ENCODE data around the gene ANKRD60. TPM values are rescaled to one million over a fixed set of nuclear protein-coding genes. Genes with fewer than 3 reads are reported as not detected.

Gene ANKRD60
- total RNA-seq, 1 experiment from 2014 or later = not detected

DNA sequence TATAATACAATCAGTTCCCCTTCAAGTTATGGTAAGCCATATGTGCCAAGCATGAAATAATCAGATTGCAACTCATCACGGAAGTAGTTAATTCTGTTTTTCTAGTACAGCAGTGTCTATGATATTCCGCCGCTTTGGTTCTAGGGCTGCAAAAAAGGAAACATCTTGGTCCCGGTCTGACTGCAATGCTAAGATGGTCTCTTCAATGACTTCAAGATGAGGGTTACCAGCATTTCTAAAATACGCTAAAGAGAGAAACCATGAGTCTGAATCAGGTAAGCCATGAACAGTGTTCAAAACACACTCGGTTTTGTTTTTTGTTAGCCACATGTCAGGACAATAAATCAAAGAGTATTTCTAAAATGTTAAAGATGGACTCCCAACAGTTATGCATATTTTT is 3.2 kb upstream of the ANKRD60 start:
- no CpG with 5 or more reads among the region's 6 CpGs for WGBS (ENCODE audit: extremely low coverage, insufficient read length, low lambda C conversion rate)

More for the DNA sequence above, 3.2 kb upstream of the ANKRD60 start:
- Histone ChIP-seq H3K79me1 (ENCODE audit: insufficient read depth, low read depth, low read length, poor library complexity, severe bottlenecking) (no peaks in the 10 kb centered on the region), H3K23me2 (ENCODE audit: insufficient read length, low read depth, low read length, poor library complexity, severe bottlenecking) (peaks cover 15% of the 10 kb centered on the region), H3K79me2 (ENCODE audit: insufficient read depth, low read length) (no peaks in the 10 kb centered on the region), H3K4me2 (ENCODE audit: insufficient read depth, insufficient read length, low read length) (no peak overlapping the region), H2AK5ac (ENCODE audit: insufficient read length, low read length) (no peak overlapping the region), H3K14ac (ENCODE audit: insufficient read depth, low read length) (no peak overlapping the region), H3K56ac (ENCODE audit: insufficient read length, low read depth, low read length) (no peak overlapping the region), H3K23ac (ENCODE audit: insufficient read length, low read depth, low read length) (no peak overlapping the region), H3K4ac (ENCODE audit: low read depth, low read length) (no peak overlapping the region), H3K27me3 (ENCODE audit: insufficient read depth, low read length) (peaks cover 8% of the 10 kb centered on the region; the same call in 1 of the 2 replicates), H2BK20ac (ENCODE audit: low read depth, low read length, poor library complexity, severe bottlenecking) (no peak overlapping the region), H3K4me1 (ENCODE audit: insufficient read depth, low read length) (no peaks in the 10 kb centered on the region), H2BK120ac (ENCODE audit: low read depth, low read length, poor library complexity, severe bottlenecking) (no peak overlapping the region), H4K91ac (ENCODE audit: insufficient read length, low read depth, low read length) (no peak overlapping the region), H2BK5ac (ENCODE audit: insufficient read length, low read length) (no peak overlapping the region), H3K27ac (ENCODE audit: insufficient read length, low read depth, low read length) (no peak overlapping the region), H3K18ac (ENCODE audit: insufficient read length, low read depth, low read length) (no peak overlapping the region), H4K5ac (ENCODE audit: insufficient read length, low read depth, low read length) (no peak overlapping the region), H3T11ph (ENCODE audit: low read length) (no peak overlapping the region), H2BK15ac (ENCODE audit: low read depth, low read length) (no peak overlapping the region), H2AFZ (ENCODE audit: low read length) (no peak overlapping the region), H4K8ac (replicated peaks; ENCODE audit: insufficient read length, low read depth, low read length) (no peak overlapping the region), H4K20me1 (ENCODE audit: control insufficient read depth, insufficient read depth, insufficient read length) (no peaks in the 10 kb centered on the region), H3K9ac (ENCODE audit: extremely low read depth, insufficient read length, low read length) (no peak overlapping the region), H2BK12ac (ENCODE audit: insufficient read length, low read depth, low read length) (no peak overlapping the region), H3K9me3 (ENCODE audit: control insufficient read depth, low read depth, low read length) (no peaks in the 10 kb centered on the region)
- peaks cover 3 to 12% (median 10%) of the 10 kb centered on the region in 3 experiments for H3K36me3 Mint-ChIP-seq (ENCODE audit: insufficient read depth in 1 of 3, low read depth in 3 of 3)
- H3K4me1 Mint-ChIP-seq = peaks cover 22 to 25% of the 10 kb centered on the region in 2 experiments
- TF ChIP-seq, protein P1, sequence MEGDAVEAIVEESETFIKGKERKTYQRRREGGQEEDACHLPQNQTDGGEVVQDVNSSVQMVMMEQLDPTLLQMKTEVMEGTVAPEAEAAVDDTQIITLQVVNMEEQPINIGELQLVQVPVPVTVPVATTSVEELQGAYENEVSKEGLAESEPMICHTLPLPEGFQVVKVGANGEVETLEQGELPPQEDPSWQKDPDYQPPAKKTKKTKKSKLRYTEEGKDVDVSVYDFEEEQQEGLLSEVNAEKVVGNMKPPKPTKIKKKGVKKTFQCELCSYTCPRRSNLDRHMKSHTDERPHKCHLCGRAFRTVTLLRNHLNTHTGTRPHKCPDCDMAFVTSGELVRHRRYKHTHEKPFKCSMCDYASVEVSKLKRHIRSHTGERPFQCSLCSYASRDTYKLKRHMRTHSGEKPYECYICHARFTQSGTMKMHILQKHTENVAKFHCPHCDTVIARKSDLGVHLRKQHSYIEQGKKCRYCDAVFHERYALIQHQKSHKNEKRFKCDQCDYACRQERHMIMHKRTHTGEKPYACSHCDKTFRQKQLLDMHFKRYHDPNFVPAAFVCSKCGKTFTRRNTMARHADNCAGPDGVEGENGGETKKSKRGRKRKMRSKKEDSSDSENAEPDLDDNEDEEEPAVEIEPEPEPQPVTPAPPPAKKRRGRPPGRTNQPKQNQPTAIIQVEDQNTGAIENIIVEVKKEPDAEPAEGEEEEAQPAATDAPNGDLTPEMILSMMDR (conservative IDR thresholded peaks at IDR 0.05) = no peak
- H3K9me3 Mint-ChIP-seq = peaks cover 6 to 7% of the 10 kb centered on the region in 2 experiments; a peak in 3 of 5 replicates
- H3K27ac Mint-ChIP-seq = no peak overlapping the region
- no peak for DNase-seq
- H3K27me3 Mint-ChIP-seq (ENCODE audit: low read depth) = peaks cover 37% of the 10 kb centered on the region
- no peak overlapping the region for H3K4me3 Mint-ChIP-seq
